SK-N-SH (cell line): Measurements from ENCODE around the gene THAP7. TPM values are rescaled to one million over a fixed set of nuclear protein-coding genes. Genes with fewer than 3 reads are reported as not detected.

Experiments
- CTCF ChIA-PET: fragments of 300-600, 350-600 bp; formaldehyde crosslinking; extraction: SDS; loops from one replicate; lab custom pipeline; 2021; lab: Yijun Ruan, JAX
- POLR2A ChIA-PET: fragments of 350-600 bp; sonication (Branson Sonifier 250); formaldehyde crosslinking; extraction: SDS; loops from one replicate; lab custom pipeline; 2020; ENCODE audit warnings: antibody characterized with exemption, inconsistent platforms; lab: Yijun Ruan, JAX
- DNase-seq: peaks from one replicate; pipeline ENCODE4 v3.0.0; 2012
- H2AFZ ChIP-seq: fragments of 200-600 bp; sonication (generic); 2 replicates; pipeline ENCODE4 v1.8.1; 2016; ENCODE audit warnings: antibody characterized with exemption, mild to moderate bottlenecking, low read depth
- H3F3A ChIP-seq: fragments of 200-600 bp; sonication (generic); replicated peaks from 2 replicates; pipeline ENCODE3; 2016; ENCODE audit warnings: antibody characterized with exemption, mild to moderate bottlenecking; ENCODE audit not compliant: insufficient read depth
- H3K27ac ChIP-seq, 2 experiments: fragments of 200-500 bp in 1 of 2; fragments of 200-600 bp in 1 of 2; sonication (Bioruptor generic) in 1 of 2; sonication (generic), shearing (Covaris generic) in 1 of 2; 2 replicates each; pipeline versions ENCODE4 v1.5.1 to v1.6.1; 2014 to 2016; ENCODE audit warnings: low read depth in 2 of 2, inconsistent platforms in 1 of 2, low read length in 1 of 2, mild to moderate bottlenecking in 1 of 2, mixed read lengths in 1 of 2
- H3K27me3 ChIP-seq: fragments of 200-600 bp; sonication (generic), shearing (Covaris generic); 2 replicates; pipeline ENCODE4 v1.6.1; 2016; ENCODE audit warnings: mixed run types; ENCODE audit not compliant: insufficient read depth
- H3K36me3 ChIP-seq, 2 experiments: fragments of 200-500 bp in 1 of 2; fragments of 200-600 bp in 1 of 2; sonication (Bioruptor generic) in 1 of 2; sonication (generic) in 1 of 2; replicated peaks in 1 of 2; 2 replicates each; pipeline versions ENCODE3 to v1.5.1; 2014 to 2016; ENCODE audit warnings: low read length in 1 of 2, mild to moderate bottlenecking in 1 of 2; ENCODE audit not compliant: insufficient read depth in 2 of 2, control insufficient read depth in 1 of 2
- H3K4me1 ChIP-seq, 2 experiments: fragments of 200-500 bp in 1 of 2; fragments of 200-600 bp in 1 of 2; sonication (Bioruptor generic) in 1 of 2; sonication (generic), shearing (Covaris generic) in 1 of 2; 2 replicates each; pipeline versions ENCODE4 v1.5.1 to v1.6.1; 2014 to 2016; ENCODE audit warnings: low read depth in 1 of 2, low read length in 1 of 2, mixed run types in 1 of 2; ENCODE audit not compliant: insufficient read depth in 2 of 2, control insufficient read depth in 1 of 2
- H3K4me2 ChIP-seq: fragments of 200-600 bp; sonication (generic), shearing (Covaris generic); 2 replicates; pipeline ENCODE4 v1.6.1; 2017; ENCODE audit warnings: mixed run types
- H3K4me3 ChIP-seq, 2 experiments: fragments of 200-500 bp in 1 of 2; fragments of 200-600 bp in 1 of 2; sonication (Bioruptor generic) in 1 of 2; sonication (generic), shearing (Covaris generic) in 1 of 2; 2 replicates each; pipeline versions ENCODE4 v1.5.1 to v1.8.1; 2014 to 2016; ENCODE audit warnings: low read depth in 2 of 2, inconsistent platforms in 1 of 2, low read length in 1 of 2, mild to moderate bottlenecking in 1 of 2, mixed read lengths in 1 of 2, moderate library complexity in 1 of 2
- H3K79me2 ChIP-seq: fragments of 200-600 bp; sonication (generic); 2 replicates; pipeline ENCODE4 v1.8.1; 2017; ENCODE audit warnings: mild to moderate bottlenecking; ENCODE audit not compliant: insufficient read depth
- H3K9ac ChIP-seq: fragments of 200-600 bp; sonication (generic); 2 replicates; pipeline ENCODE4 v1.6.1; 2017; ENCODE audit warnings: mixed run types
- H3K9me2 ChIP-seq: fragments of 200-600 bp; sonication (generic); 2 replicates; pipeline ENCODE4 v1.6.1; 2017; ENCODE audit warnings: mixed run types
- H3K9me3 ChIP-seq: fragments of 200-600 bp; sonication (generic); 2 replicates; pipeline ENCODE4 v1.6.1; 2017; ENCODE audit warnings: mixed run types, mild to moderate bottlenecking, moderate library complexity
- H4K20me1 ChIP-seq: fragments of 200-600 bp; sonication (generic); 2 replicates; pipeline ENCODE4 v1.6.1; 2017; ENCODE audit warnings: mild to moderate bottlenecking, mixed run types; ENCODE audit not compliant: insufficient read depth
- CHD2 ChIP-seq: fragments of 150-350 bp; IDR thresholded peaks from 2 replicates; pipeline ENCODE4 v1.6.1; 2018; ENCODE audit warnings: low read length; ENCODE audit not compliant: partially characterized antibody
- CTCF ChIP-seq: fragments of 200-600 bp; sonication (generic); IDR thresholded peaks from 2 replicates; pipeline ENCODE4 v1.6.1; 2017; ENCODE audit warnings: antibody characterized with exemption, mild to moderate bottlenecking, moderate library complexity
- ELF1 ChIP-seq: IDR thresholded peaks from 2 replicates; pipeline ENCODE4 v1.4.0; 2012
- EP300 ChIP-seq, 2 experiments: IDR thresholded peaks; 2 replicates each; pipeline versions ENCODE4 v1.4.0 to v1.6.1; 2012; ENCODE audit warnings: borderline replicate concordance in 1 of 2, low read depth in 1 of 2, low read length in 1 of 2
- FOSL2 ChIP-seq: IDR thresholded peaks from 2 replicates; pipeline ENCODE4 v1.4.0; 2012; ENCODE audit warnings: low read depth, mild to moderate bottlenecking, moderate library complexity, borderline replicate concordance
- GATA2 ChIP-seq: sonication (generic); formaldehyde crosslinking; IDR thresholded peaks from 2 replicates; pipeline ENCODE4 v1.5.0; 2020; ENCODE audit warnings: mild to moderate bottlenecking, missing genetic modification reagents
- IRF3 ChIP-seq: fragments of 150-350 bp; IDR thresholded peaks from 2 replicates; pipeline ENCODE4 v1.6.1; 2016; ENCODE audit warnings: mild to moderate bottlenecking, low read depth, low read length
- JUND ChIP-seq: IDR thresholded peaks from 2 replicates; pipeline ENCODE4 v1.4.0; 2012
- MEF2A ChIP-seq: IDR thresholded peaks from 2 replicates; pipeline ENCODE4 v1.4.0; 2012; ENCODE audit warnings: low read depth, borderline replicate concordance
- MXI1 ChIP-seq: IDR thresholded peaks from 2 replicates; pipeline ENCODE4 v1.6.1; 2012; ENCODE audit warnings: mild to moderate bottlenecking, low read depth, low read length, improper control_type of control experiment
- NFIC ChIP-seq: IDR thresholded peaks from 2 replicates; pipeline ENCODE4 v1.4.0; 2012; ENCODE audit warnings: borderline replicate concordance
- RAD21 ChIP-seq: IDR thresholded peaks from 2 replicates; pipeline ENCODE4 v1.6.1; 2012; ENCODE audit warnings: mild to moderate bottlenecking, low read length
- RFX5 ChIP-seq: IDR thresholded peaks from 2 replicates; pipeline ENCODE4 v1.6.1; 2012; ENCODE audit warnings: mild to moderate bottlenecking, improper control_type of control experiment, low read length
- SIN3A ChIP-seq: IDR thresholded peaks from 2 replicates; pipeline ENCODE4 v1.6.1; 2012; ENCODE audit warnings: low read depth, mild to moderate bottlenecking, low read length, moderate library complexity, borderline replicate concordance
- TEAD4 ChIP-seq: IDR thresholded peaks from 2 replicates; pipeline ENCODE4 v1.4.0; 2012; ENCODE audit warnings: mild to moderate bottlenecking, borderline replicate concordance; ENCODE audit not compliant: insufficient read depth
- YY1 ChIP-seq: IDR thresholded peaks from 2 replicates; pipeline ENCODE4 v1.4.0; 2012; ENCODE audit warnings: low read depth, mild to moderate bottlenecking
- ZBTB33 ChIP-seq: IDR thresholded peaks from 2 replicates; pipeline ENCODE4 v1.4.0; 2012; ENCODE audit warnings: low read depth, borderline replicate concordance
- WGBS: methylation state at CpG from one replicate; pipeline ENCODE4 v1.1.6; 2017; ENCODE audit warnings: low lambda C conversion rate; 5-methylcytosine and 5-hydroxymethylcytosine counted together
- polyA plus RNA-seq, 3 experiments: library from polyadenylated mRNA; depleted of rRNA; stranded (reverse); fragments of >200 nt; gene quantifications; 2 replicates each; pipeline ENCODE4 v1.2.3, GENCODE V29; 2012

The THAP7 gene
- polyA plus RNA-seq, 1 of the 3 experiments (the other 2 are of a cell fraction): 32.0 TPM

- no peak overlapping the region for H3K27ac ChIP-seq
- CTCF ChIA-PET: interaction anchor here (7.4 kb wide), 1 partner anchor 13 kb away, joined by 44 read pairs; no protein-coding TSS in a partner anchor
- H4K20me1 ChIP-seq: no peaks in the 10 kb centered on the region
- no peak overlapping the region for H3K4me3 ChIP-seq
- no peaks in the 10 kb centered on the region for H3K9me2 ChIP-seq
- H3K79me2 ChIP-seq: no peaks in the 10 kb centered on the region
- no peaks in the 10 kb centered on the region for H3K36me3 ChIP-seq
- H3K4me1 ChIP-seq: peaks cover 0 to 6% of the 10 kb centered on the region in 2 experiments; a peak in 1 of 4 replicates
- H3K4me2 ChIP-seq: no peak overlapping the region
- H3F3A ChIP-seq: no peaks in the 10 kb centered on the region
- 67% methylated on average over 11 of the region's 14 CpGs for WGBS
- H3K9me3 ChIP-seq: no peaks in the 10 kb centered on the region
- H3K27me3 ChIP-seq: no peaks in the 10 kb centered on the region
- no peak for DNase-seq
- no peak overlapping the region for H2AFZ ChIP-seq
- H3K9ac ChIP-seq: no peak overlapping the region
- POLR2A ChIA-PET: no interaction called here
- TF ChIP-seq MXI1: no peak
- TF ChIP-seq CTCF: no peak
- no peak for TF ChIP-seq EP300 (IDR thresholded peaks at IDR 0.05; ENCODE audit: borderline replicate concordance in 1 of 2, low read depth in 1 of 2, low read length in 1 of 2)
- TF ChIP-seq FOSL2: no peak
- no peak for TF ChIP-seq RAD21
- TF ChIP-seq NFIC: no peak
- TF ChIP-seq, all 33 proteins: peak for 0
Observed at GRCh38 chr22:20975541-20976290, 26.2 kb downstream of the THAP7 start.

- 96% methylated on average over 5 of the region's 16 CpGs for WGBS
- H3K27ac ChIP-seq: no peak overlapping the region
- no peak overlapping the region for H2AFZ ChIP-seq
- H3F3A ChIP-seq: no peaks in the 10 kb centered on the region
- peaks cover 0 to 4% of the 10 kb centered on the region in 2 experiments; a peak in 1 of 4 replicates for H3K4me1 ChIP-seq
- no peak overlapping the region for H3K4me2 ChIP-seq
- H3K4me3 ChIP-seq: no peak overlapping the region
- ChIA-PET POLR2A (interaction anchor here (1.6 kb wide), 1 partner anchor 8 kb away, joined by 6 read pairs; the partner anchor contains the start of gene LZTR1), CTCF (interaction anchor here (0.6 to 7.4 kb wide), 2 partner anchors 10 to 12 kb away, joined by 3 to 44 read pairs; no protein-coding TSS in a partner anchor)
- H3K9me2 ChIP-seq: no peaks in the 10 kb centered on the region
- H3K9ac ChIP-seq: no peak overlapping the region
- no peaks in the 10 kb centered on the region for H4K20me1 ChIP-seq
- no peaks in the 10 kb centered on the region for H3K36me3 ChIP-seq
- no peaks in the 10 kb centered on the region for H3K27me3 ChIP-seq
- no peak for DNase-seq
- H3K9me3 ChIP-seq: no peaks in the 10 kb centered on the region
- H3K79me2 ChIP-seq: no peaks in the 10 kb centered on the region
- TF ChIP-seq ZBTB33 (no peak), JUND (no peak), YY1 (no peak), CTCF (no peak), SIN3A (no peak), NFIC (no peak), TEAD4 (no peak), ELF1 (no peak), RFX5 (no peak), MEF2A (no peak), IRF3 (no peak), CHD2 (no peak), GATA2 (CRISPR knock-in tag) (no peak), FOSL2 (no peak)
Observed at GRCh38 chr22:20974336-20974955, 27.5 kb downstream of the THAP7 start.
